Skeletal muscle tissue (tissue), 4 donors: Measurements from ENCODE around the gene ARMC9. TPM values are rescaled to one million over a fixed set of nuclear protein-coding genes. Genes with fewer than 3 reads are reported as not detected.
"Not testable (repeated sequence)": the region's sequence is repeated elsewhere in the genome, so short reads cannot be mapped to it uniquely, and the experiment has no call there.

ENCODE experiments used
- H3K27ac ChIP-seq: one replicate; pipeline ENCODE4 v1.7.0; 2013; ENCODE audit warnings: mild to moderate bottlenecking, low read depth, low read length, inconsistent platforms
- H3K27me3 ChIP-seq, 3 donors: one replicate each; pipeline ENCODE4 v1.7.0; 2013; ENCODE audit warnings: low read length in 3 of 3; ENCODE audit not compliant: control insufficient read depth in 3 of 3, insufficient read depth in 3 of 3
- H3K36me3 ChIP-seq, 3 donors: one replicate each; pipeline ENCODE4 v1.7.0; 2013; ENCODE audit warnings: low read length in 3 of 3; ENCODE audit not compliant: control insufficient read depth in 3 of 3, insufficient read depth in 3 of 3
- H3K4me1 ChIP-seq, 3 donors: one replicate each; pipeline ENCODE4 v1.7.0; 2013; ENCODE audit warnings: low read length in 3 of 3, mild to moderate bottlenecking in 3 of 3; ENCODE audit not compliant: control insufficient read depth in 3 of 3, insufficient read depth in 3 of 3
- H3K4me3 ChIP-seq, 3 donors: one replicate each; pipeline ENCODE4 v1.7.0; 2013; ENCODE audit warnings: low read length in 3 of 3
- H3K9ac ChIP-seq, 3 donors: one replicate each; pipeline ENCODE4 v1.7.0; 2013; ENCODE audit warnings: low read length in 3 of 3, mild to moderate bottlenecking in 3 of 3, moderate library complexity in 2 of 3, low read depth in 1 of 3
- H3K9me3 ChIP-seq, 3 donors: one replicate each; pipeline ENCODE4 v1.7.0; 2013; ENCODE audit warnings: low read length in 3 of 3; ENCODE audit not compliant: control insufficient read depth in 3 of 3
- total RNA-seq: library from RNA; depleted of rRNA; stranded (reverse); fragments of >200 nt; gene quantifications from one replicate; pipeline ENCODE4 v1.2.3, GENCODE V29; 2014
- donor health status: Osteomylitis.

The ARMC9 gene
- total RNA-seq, 1 donor from 2014 or later: 6.8 TPM

DNA sequence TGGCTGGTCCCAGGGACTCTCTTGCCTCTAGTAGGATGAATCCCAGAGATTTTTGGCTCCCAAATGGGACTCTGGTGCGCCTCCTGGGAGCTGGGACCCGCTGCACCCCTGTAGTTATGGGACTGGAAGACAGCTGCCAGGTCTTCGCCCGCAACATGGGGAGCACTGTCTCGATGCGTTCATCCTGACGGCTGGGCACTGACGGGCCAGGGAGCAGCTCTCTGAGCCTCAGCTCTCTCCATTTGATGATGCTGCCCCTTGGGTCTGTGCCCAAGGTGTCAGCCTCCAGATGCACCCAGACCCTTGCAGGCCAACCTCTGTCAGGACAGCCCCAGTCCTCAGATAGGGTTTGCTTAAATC, 9.3 kb upstream of the ARMC9 start:
- H3K9ac ChIP-seq: peak overlapping the region in 1 of 3 donors; percentile 80
- H3K36me3 ChIP-seq: no peaks in the 10 kb centered on the region
- peak overlapping the region; percentile 96 for H3K27ac ChIP-seq
- no peaks in the 10 kb centered on the region for H3K9me3 ChIP-seq
- no peaks in the 10 kb centered on the region for H3K27me3 ChIP-seq
- no peak overlapping the region for H3K4me3 ChIP-seq
- peaks cover 32 to 40% (median 33%) of the 10 kb centered on the region in 3 donors for H3K4me1 ChIP-seq

DNA sequence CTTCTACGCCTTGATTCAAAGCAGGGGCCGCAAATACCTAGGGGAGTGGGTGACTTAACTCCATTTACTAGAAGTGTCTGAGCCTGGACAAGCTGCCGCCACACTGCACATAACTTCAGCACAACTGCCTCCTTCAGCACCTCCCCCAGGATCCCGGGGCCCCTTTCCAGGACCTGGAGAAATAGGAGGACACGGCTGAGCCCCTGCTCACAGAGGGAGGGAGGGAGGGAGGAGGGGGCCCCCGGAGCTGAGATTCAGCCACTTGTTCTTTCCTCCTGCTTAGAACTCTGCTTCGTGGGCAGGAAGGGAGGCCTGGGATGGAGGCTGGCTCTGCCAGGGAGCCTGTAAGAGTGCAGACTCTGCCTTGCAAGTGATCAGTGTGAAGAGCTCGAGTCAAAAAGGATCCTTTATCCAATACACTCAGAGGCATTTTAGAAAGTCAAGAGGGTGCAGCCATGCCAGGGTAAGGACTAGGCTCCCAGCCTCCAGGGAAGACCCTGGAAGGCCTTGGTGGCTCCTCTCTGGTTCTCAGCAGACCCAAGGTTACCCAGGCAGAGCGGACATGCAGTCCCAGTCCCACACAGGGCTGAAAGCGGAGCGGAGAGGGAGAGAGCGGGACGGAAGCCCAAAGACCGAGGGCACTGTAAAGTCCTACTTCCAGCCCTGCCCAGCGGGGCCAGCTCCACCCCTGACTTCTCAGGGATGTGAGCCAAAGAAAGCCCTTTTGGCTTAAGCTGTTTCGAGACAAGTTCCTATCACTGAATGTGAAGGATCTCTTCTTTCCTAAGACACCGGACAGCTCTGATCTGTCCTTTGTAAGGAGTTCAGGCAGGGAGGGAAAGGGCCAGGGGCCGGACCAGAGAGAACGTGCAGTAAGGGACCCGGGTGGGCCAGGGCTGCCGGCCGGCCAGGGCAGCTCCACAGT, 8.6 kb upstream of the ARMC9 start:
- Histone ChIP-seq H3K27ac (peak overlapping the region; percentile 96), H3K27me3 (no peaks in the 10 kb centered on the region), H3K36me3 (no peaks in the 10 kb centered on the region), H3K4me1 (peaks cover 32 to 40% (median 33%) of the 10 kb centered on the region in 3 donors), H3K9ac (peak overlapping the region; percentile 79 to 85 (median 80)), H3K9me3 (no peaks in the 10 kb centered on the region), H3K4me3 (peak overlapping the region; percentile 57 to 64 (median 61))

DNA sequence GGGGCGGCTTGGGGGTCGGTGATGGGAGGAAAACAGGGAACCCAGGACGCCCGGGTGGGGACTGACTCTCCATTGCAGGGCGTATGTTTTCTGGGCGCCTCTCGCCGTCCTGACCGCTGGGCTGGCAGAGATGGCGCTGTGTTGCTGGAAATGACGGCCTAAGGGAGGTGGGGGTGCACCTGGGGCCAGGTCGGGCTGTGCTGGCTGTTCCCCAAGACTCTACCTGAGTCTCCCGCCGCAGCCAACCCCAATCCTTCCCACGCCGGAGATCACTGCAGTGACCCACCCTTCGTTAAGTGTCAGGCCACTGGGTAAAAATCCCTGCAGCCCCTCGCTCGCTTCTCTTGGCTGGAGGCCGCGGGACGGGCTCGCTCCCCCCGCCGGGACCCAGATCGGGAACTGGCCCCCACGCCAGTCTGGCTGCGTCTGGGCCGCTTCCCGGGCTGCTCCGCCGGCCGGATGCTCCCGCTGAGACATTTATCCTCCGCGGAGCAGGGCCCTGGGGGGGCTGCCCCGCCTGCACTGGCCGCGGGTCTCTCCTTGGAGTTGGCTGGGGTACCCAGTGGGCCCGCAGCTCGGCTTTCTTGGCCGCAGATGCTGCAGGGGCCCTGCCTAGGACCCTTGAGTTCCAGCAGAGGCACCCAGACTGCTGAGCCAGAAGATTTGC, 7.8 kb upstream of the ARMC9 start:
- peaks cover 25 to 33% (median 27%) of the 10 kb centered on the region in 3 donors for H3K4me1 ChIP-seq
- H3K36me3 ChIP-seq: no peaks in the 10 kb centered on the region

DNA sequence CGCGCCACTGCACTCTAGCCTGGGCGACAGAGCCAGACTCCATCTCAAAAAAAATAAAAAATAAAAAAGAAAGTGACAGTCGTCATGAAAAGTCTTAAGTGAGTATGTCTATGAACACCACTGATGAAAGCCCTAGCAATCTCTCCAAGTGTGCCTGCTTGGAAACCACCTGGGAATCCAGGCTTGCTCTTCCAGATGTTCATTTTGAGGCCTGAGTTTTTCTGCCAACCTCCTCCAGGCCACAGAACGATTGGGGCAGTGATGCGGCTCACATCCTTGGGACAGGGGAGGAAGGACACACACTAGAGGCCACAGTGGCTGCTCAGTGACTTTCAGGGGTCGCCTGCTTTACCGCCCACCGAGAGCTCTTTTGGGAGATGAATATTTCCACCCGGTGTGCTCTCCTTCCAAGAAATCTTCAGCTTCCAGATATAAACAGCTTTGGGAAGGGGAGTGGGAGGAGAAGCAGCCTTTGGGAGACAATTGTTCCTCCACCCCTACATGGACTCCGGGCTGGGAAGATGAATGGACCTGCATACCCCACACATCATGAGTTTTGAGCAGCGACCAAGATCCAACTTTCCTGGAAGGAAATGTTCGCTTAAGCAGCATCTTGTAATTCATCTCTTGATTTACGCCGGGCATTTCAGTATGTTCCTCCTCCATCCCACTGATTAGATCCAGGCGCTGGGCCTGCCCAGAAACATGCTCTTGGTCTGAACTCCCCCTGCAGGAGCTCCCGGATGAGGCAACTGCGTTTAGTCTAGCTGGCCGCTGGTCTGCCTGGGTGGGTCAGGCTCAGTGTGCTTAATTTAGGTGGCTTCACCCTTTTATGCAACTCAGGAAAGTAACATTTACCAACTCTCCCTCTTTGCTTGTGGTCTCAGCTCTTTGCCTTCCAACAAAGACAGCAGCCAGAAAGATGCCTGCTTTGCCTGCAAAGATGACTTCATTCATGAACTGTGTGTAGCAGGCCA, 6.2 kb upstream of the ARMC9 start:
- no peak overlapping the region for H3K4me3 ChIP-seq
- H3K36me3 ChIP-seq: no peaks in the 10 kb centered on the region
- H3K27ac ChIP-seq: peak overlapping the region; percentile 96
- H3K9me3 ChIP-seq: no peaks in the 10 kb centered on the region
- peak overlapping the region in 1 of 3 donors; percentile 0 for H3K9ac ChIP-seq
- H3K4me1 ChIP-seq: peaks cover 19 to 27% (median 22%) of the 10 kb centered on the region in 3 donors
- H3K27me3 ChIP-seq: no peaks in the 10 kb centered on the region

More for the DNA sequence above, 7.8 kb upstream of the ARMC9 start:
- Histone ChIP-seq H3K27ac (peak overlapping the region; percentile 96), H3K4me3 (peak overlapping the region; percentile 57 to 64 (median 61)), H3K27me3 (no peaks in the 10 kb centered on the region), H3K9ac (peak overlapping the region; percentile 79 to 85 (median 80)), H3K9me3 (no peaks in the 10 kb centered on the region)

DNA sequence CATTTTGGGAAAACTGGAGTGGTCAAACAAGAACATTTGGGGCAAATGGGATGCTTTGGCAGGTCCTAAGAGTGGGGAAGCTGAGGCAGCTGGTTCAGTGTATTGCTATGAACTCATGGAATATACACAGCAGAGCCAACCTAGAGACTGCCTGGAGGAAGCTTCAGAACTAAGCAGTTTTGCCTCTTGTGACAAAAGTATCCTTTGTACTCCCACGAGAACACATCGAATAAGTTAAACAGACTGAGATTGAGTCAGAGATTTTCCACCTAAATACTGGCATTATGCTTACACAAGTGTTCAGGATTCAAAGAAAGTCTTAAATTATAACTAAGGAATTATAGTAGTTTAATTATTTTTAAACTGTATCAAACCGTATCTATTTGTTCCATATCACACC, 5.2 kb upstream of the ARMC9 start:
- H3K27ac ChIP-seq: no peak overlapping the region

DNA sequence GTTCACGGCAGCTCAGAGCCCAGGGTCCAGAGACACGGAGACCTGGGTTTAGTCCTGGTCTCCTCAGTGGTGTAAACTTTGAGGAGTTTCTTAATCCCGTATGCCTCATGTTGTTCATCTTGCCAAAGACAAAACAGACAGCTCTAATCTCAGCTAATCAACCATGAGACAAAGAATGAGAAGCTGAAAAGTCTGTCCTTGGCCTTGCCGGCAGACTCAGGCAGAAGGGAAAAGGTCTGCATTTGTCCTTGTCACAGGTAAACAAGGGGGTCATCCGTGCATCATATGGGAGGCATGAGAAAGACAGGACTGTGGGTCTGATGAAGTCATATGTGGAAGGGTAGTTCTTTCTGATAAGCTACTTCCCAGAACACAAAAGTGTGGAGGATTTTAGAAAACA, 1.8 kb upstream of the ARMC9 start:
- no peak overlapping the region for H3K9ac ChIP-seq
- H3K27me3 ChIP-seq: no peaks in the 10 kb centered on the region
- H3K4me1 ChIP-seq: peaks cover 17 to 18% (median 17%) of the 10 kb centered on the region in 3 donors
- peaks cover 0 to 2% (median 0%) of the 10 kb centered on the region in 3 donors for H3K36me3 ChIP-seq
- H3K4me3 ChIP-seq: no peak overlapping the region
- H3K27ac ChIP-seq: no peak overlapping the region
- no peaks in the 10 kb centered on the region for H3K9me3 ChIP-seq

More for the DNA sequence above, 5.2 kb upstream of the ARMC9 start:
- Histone ChIP-seq H3K36me3 (peaks cover 0 to under 1% (median 0%) of the 10 kb centered on the region in 3 donors), H3K9ac (no peak overlapping the region), H3K27me3 (no peaks in the 10 kb centered on the region), H3K4me1 (peaks cover 21 to 24% (median 24%) of the 10 kb centered on the region in 3 donors), H3K9me3 (no peaks in the 10 kb centered on the region), H3K4me3 (no peak overlapping the region)

DNA sequence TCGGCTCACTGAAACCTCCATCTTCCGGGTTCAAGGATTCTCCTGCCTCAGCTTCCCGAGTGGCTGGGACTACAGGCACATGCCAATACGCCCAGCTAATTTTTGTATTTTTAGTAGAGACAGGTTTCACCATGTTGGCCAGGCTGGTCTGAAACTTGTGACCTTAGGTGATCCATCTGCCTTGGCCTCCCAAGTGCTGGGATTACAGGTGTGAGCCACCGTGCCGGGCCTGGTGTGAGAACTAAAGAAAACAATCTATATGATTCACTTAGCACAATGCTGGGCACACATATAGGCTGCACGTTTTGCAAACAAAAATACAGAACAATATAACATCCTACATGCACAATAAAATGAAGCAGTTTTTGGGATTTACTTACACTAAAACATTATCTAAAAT, 1.2 kb upstream of the ARMC9 start:
- peaks cover 13 to 18% (median 17%) of the 10 kb centered on the region in 3 donors for H3K4me1 ChIP-seq

DNA sequence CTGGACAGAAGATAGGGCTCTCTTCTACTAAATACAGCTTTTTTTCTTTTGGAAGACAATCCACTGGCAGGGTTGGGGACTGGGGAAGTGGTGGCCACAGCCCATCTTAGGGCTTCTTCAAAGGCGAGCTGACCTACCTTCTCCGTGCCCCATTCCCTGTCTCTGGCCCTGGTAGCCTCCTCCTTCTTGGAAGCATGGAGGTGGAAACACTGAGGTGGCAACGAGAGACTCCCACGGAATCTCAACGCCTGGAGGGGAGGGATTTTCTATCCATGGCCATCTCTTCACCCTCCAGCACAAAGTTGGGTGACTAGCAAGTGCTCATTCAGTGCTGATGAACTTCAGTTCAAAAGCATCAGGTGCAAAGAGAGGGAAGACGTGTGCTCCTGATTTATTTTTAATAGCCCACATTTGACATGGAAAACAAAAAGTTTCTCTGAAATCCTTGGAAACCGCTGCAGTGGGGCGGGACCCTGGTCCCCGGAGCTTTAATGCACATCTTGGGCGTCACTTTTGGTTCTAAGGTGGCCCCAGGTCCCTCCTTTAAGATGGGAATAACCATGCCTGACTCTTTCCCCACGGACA, 633 bp upstream of the ARMC9 start:
- Histone ChIP-seq H3K36me3 (peaks cover 0 to 2% (median 0%) of the 10 kb centered on the region in 3 donors), H3K4me1 (peaks cover 11 to 18% (median 15%) of the 10 kb centered on the region in 3 donors), H3K27me3 (no peaks in the 10 kb centered on the region), H3K4me3 (peak overlapping the region; percentile 99 to 100 (median 100)), H3K9me3 (no peaks in the 10 kb centered on the region), H3K27ac (no peak overlapping the region), H3K9ac (peak overlapping the region; percentile 74 to 85 (median 80))

More for the DNA sequence above, 1.2 kb upstream of the ARMC9 start:
- H3K9ac ChIP-seq, H3K4me3 ChIP-seq, H3K36me3 ChIP-seq, H3K27me3 ChIP-seq, H3K9me3 ChIP-seq, H3K27ac ChIP-seq: not testable (repeated sequence)

DNA sequence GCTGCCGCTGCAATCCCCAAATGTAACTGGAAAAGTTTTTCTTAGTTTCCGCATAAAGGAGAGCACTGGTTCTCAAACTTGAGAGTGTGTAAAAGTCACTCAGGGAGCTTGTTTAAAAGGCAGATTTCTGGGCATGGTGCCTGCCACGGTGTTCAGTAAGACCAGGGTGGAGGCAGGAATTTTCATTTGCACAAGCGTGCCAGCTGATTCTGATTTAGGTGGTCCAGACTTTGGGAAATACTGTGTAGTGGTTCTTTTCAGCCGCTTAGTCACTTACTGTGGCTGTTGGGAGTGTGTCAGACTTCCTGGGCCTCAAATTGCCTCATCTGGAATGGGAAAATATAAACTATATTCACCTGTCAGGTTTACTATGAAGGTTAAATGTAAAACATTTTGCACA, 788 bp downstream of the ARMC9 start:
- no peaks in the 10 kb centered on the region for H3K9me3 ChIP-seq
- peaks cover 11 to 18% (median 14%) of the 10 kb centered on the region in 3 donors for H3K4me1 ChIP-seq
- peak overlapping the region in 2 of 3 donors; percentile 80 to 85 for H3K9ac ChIP-seq
- no peak overlapping the region for H3K27ac ChIP-seq
- no peaks in the 10 kb centered on the region for H3K27me3 ChIP-seq
- H3K4me3 ChIP-seq: peak overlapping the region; percentile 76 to 100 (median 99)
- H3K36me3 ChIP-seq: peaks cover 0 to 2% (median 0%) of the 10 kb centered on the region in 3 donors
